ENCODE data around the gene RHBDD3.

RHBDD3 gene

DNA sequence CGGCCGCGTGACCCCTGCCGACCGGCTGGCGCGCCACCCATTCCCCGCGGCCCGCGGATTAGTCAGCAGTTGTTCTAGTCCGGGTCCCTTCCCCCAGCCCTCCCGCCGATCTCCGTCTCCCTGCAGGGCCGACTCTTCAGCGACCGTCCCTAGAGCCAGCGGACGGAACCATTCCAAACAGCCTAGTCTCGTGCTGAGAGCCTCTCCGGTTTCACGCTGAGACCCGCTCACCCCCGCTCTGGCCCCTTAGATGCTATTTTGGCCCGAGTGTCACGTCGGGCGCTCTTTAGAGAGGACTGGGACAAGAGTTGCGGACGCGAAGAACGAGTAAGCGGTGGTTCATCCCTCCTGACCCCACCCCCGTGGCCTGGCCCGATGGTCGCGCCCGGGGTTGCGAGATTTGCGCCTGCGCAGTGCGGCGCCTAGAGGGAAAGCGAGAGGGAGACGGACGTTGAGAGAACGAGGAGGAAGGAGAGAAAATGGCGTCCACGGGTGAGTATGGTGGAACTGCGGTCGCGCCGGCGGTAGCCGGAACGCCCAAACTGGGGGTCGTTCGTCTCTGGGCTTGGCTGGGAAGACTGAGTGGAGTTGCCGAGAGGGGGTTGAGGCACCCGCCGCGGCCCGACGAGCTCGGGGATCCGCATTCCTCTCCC, at the start of gene RHBDD3, which contains the start of gene EWSR1:
Gene RHBDD3, minus strand, starts transcription at position 124 of the 653 bp plus-strand sequence. CDS start 2,355 bp downstream, outside the sequence.
Gene EWSR1, plus strand, starts transcription at position 411 of the 653 bp plus-strand sequence. Its CDS starts 69 bp downstream, at position 480.
- peak; percentile 95 for DNase-seq

DNA sequence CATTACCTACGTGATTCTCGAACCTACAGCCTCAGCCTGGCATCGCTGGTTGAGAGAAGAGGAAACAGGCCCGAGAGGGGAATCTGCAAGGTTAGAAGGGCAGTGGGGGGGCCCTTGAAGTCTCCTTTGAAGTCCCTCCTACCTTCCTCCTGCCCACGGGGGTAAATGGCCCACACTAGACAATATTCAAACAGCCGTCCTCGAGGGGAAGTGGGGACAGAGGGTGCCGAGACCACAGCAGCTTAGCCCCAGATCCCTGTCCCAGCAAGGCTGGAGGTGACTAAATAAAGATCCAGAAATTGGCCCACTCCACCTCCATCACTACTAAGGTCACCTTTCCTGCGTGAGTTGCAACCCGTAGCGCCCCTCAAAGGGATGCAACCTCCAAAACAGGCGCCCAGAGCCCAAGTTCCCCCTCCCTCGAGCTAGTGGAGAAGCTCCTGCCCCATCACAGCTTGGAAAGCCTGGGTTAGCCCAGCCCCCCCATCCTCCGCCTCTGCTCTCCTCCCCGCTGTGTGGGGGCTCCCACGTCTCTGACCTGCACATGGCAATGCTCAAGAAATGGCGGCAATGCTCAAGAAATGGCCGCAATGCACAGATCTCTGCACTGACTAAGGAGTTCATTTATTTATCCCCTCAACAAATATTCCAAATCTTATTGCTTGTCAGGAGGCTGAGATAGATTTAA, 48.5 kb upstream of the RHBDD3 start:
- DNase-seq, result no peak

DNA sequence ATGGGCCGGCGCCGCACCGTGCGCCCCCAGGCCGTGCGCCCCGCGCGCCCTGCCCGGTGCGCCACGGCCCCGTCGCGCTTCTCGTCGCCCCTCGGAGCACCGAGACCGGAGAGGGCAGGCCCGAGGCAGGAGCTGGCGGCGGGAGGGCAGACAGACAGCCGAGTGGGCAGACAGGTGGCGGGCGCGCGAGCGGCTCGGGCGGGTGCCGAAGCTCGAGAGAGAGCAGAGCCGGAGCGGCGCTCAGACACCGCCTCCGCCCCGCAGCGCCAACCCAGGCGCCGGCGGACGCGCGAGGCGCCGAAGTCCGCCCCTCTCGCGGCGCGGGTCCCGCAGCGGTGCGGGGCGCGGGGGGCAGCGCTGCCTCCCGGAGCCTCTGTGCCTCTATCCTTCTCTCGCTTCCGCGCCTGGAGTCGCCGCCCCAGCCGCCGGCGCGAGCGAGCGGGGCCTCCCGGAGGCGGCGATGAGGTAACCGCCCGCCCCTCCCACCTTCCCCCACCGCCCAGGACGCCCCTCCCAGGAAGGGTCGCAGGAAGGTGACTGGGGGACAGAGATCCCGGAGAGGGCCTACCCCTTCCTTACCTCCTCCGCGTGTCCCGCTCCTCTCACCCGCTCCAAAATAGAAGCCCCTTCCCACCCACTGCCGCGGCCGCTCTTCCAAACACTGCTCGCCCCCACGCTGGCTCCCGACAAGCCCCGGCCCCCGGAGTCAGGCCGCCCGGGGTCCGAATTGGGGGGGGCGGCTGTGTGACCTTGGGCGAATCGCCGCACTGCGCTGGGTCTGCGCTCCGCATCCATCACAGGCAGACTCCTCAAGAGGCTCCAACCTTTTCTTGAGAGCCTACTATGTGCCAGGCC, 47.7 kb upstream of the RHBDD3 start, which contains the start of gene RASL10A:
Gene RASL10A, minus strand, starts transcription at position 412 of the 855 bp plus-strand sequence. CDS start 451 bp downstream, outside the sequence.
- DNase-seq, result no peak

DNA sequence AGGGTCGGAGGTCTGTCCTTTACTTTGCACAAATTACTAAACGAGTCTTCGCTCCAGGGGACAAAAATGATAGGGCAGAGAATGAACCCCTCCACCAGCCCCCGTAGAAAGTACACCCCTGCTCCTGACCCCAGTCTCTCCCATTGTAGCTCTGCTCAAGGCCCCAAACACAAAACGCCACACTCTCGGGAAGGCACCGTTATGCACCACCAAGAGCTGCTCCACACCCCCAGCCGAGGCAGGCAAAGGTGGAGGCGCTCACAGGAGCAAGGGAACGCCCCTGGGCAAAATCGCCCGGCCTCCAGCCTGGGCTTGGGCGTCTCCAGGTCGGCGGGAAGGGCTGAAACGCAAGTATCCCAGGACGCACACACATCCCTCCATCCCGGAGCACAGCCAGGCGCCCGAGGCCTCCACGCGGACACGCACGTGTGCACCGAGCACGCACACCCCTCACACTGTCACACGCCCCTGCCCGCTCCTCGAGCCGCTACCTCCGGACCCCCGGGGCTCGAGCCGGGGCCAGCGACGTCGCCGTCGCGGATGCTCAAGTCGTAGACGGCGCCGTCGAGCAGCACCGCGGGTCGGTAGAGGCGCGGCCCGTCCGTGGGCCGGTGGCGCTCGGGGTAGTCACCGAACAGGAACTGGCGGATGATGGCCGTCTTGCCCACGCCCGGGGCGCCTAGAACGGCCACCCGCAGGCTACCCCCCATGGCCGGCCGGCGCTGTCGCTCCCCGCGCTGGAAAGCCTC, 46.9 kb upstream of the RHBDD3 start:
- DNase-seq, result no peak

DNA sequence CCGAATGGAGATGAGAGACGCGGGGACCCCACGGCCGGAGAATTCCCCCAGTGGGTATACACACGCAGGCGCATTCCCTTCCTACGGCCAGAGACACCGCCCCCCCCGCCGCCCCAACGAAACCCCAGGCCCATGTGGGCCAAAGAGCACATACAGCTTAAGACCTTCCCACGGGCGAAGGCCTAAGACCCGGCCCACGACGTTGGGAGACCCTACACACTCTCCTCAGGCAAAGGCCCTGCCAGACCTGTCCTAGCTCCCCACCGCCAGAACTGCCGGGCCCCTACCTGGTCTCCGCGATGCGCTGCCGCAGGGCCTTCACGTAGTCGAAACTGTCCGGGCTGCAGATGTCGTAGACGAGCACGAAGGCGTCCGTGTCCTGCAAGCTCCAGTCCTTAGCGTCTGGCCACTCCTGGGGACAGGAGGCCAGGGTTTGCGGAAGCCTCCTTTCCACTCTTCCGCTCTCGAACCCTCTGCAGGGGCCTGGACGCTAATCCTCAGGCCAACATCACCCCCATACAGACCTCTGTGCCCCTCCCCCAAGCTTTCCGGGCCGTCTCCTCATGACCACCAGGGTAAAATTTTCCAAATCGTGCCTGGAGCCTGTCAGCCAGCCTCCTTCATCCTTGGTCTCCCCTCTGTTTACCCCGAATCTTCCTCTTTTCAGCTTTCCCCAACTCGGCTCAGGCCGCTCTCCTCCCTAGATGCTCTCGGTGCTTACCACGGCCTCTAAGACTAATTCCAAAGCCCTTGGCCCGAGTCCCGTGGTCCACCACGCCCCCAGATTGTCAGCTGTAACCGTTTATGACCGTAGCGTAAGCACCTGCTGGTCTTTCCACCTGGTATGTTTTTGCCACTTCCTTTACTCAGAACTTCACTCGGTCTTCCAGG, 46.0 kb upstream of the RHBDD3 start:
- peak; percentile 12 for DNase-seq

DNA sequence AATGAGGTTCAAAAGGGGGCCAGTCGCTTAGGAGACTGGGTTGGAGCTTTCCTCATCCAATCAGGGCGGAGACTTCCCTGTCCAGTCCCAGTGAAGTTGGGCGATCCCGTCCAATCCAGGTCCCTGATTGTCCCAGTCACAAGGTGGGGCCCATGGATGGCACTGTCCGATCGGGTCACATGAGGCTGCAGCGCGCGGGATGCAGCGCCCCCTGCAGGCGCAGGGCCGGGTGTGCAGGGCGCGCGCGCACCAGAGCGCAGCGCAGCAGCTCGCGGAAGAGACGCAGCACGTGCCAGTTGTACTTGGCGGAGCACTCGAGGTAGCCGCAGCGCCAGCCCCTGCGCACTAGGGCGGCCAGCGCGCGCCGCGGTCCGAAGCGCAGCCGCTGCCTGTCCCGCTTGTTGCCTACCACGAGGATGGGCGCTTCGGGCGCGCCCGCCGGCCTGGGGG, 45.4 kb upstream of the RHBDD3 start:
- peak; percentile 39 for DNase-seq

DNA sequence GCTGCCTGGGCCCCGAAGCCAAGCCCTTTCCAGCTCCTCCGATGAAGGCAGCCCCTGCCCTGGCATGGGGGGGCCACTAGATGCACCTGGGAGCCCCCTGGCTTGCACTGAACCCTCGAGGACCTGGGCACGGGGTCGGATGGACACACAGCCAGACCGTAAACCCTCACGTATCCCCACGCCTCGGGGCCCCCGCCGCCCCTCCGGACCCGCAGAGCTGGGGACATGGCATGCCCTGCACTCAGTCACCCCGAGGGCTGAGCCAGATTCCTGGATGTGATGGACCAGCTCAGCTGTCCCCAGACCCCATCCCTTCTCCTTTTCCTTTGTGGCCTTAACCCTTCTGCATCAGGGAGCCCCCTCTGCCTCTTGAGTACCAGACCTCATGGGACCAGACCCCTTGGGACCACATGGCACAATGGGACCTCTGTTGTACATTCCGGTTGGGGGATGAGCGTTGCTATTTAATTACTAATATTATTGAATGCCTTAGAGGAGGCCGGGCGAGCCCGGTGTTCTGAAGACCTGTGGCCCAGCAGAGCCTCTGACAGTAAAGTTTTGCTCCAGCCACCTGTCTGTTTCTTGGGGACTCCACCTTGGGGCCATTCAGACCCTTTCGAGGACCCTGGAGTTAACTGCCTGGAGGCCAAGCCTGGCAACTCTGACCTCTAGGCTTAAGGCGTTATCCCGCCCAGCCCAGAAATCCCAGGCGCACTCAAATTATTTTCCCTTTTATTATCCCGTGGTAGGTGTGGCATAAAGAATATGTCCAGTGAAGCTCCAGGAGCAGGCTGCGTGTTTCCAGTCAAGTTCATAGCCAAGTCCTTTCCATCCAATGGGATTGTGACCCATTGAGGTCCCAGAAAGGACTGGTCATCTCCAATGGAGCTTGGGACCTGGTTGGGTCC, 44.7 kb upstream of the RHBDD3 start:
- no peak for DNase-seq

DNA sequence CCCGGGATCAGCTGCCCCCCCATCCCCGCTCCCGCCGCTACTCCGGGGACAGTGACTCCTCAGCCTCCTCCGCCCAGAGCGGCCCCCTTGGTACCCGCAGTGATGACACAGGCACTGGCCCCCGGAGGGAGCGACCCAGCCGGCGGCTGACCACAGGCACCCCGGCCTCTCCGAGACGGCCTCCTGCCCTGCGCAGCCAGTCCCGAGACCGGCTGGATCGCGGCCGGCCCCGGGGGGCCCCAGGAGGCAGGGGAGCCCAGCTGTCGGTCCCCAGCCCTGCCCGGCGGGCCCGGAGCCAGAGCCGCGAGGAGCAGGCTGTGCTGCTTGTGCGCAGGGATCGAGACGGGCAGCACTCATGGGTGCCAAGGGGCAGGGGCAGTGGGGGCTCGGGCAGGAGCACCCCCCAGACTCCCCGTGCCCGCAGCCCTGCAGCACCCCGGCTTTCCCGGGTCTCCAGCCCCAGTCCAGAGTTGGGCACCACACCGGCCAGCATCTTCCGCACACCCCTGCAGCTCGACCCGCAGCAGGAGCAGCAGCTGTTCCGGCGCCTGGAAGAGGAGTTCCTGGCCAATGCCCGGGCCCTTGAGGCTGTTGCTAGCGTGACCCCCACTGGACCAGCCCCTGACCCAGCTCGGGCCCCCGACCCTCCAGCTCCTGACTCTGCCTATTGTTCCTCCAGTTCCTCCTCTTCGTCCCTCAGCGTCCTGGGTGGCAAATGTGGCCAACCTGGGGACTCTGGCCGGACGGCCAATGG, 43.9 kb upstream of the RHBDD3 start:
- DNase-seq, result no peak

DNA sequence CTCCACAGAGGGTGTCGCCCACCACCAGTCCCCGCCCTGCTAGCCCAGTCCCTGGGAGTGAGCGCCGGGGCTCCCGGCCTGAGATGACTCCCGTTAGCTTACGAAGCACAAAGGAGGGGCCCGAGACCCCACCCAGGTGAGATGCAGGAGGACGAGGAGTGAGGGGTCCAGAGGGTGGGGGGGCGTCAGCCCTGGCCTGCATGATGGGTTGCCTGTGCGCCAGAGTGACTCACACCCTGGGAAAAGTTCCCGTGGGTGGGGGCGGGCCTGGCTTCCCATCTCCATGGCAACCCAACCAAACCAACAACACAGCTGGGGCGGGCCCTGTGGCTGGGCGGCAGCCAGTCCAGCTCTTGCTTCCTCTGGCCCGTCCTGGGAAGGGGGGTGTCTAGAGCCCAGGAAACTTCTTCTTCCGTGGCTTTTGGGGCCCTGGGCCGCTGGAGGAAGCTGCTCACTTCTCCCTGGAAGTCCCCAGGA, 43.1 kb upstream of the RHBDD3 start:
- peak; percentile 89 for DNase-seq

DNA sequence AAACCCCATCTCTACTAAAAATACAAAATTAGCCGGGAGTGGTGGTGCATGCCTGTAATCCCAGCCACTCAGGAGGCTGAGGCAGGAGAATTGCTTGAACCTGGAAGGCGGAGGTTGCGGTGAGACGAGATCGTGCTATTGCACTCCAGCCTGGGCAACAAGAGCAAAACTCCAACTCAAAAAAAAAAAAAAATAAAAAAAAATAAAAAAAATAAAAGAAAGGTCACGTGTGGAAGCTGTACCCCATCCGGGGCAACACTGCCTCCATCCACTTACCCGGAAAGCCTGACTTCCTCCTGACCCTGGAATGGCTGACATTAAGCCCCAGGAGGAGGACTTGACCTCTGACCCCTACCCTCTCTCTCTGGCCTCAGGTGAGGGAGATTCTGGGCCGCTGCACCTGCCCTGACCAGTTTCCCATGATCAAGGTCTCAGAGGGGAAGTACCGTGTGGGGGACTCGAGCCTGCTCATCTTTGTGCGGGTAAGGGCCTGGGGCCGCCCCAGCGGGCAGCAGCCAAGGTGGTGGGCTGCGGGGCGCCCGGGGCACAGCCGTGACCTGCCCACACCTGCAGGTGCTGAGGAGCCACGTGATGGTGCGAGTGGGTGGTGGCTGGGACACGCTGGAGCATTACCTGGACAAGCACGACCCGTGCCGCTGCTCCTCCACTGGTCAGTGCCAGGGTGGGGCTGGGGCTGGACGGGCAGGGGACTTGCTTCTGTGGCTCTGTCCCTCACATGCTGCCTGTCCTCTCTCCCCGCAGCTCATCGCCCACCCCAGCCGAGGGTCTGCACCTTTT, 42.5 kb upstream of the RHBDD3 start:
- DNase-seq, result no peak

DNA sequence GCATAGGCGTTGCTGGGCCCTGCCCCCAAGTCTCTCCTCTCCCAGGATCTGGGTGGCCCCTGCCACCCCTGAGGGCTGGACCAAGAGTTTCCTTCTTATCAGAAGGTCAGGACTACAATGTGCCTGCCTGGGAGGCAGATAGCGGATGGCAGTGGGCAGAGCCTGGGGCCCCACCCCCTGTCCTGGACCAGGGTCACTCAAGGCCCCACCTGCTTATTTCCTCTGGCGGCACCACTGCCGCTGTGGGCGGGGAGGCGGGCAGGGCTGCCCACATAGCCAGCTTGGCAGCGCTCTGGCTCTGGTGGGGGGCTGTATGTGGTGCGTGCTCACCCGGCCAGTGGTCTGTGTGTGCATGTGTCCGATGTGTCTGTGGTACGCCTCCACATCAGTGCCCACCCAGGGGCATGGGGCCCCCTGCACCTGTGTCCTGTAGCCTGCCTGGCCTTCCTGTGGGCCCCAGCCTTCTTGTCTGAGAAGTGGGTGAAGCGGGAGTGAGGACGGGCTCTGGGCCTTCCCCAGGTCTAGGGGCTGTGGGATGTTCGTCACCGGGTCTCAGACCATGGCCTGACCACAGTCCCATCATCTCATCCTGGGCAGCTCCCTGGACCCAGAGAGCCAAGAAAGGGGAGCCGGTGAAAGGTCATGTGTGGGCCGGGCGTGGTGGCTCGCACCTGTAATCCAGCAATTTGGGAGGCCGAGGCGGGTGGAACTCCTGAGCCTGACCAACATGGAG, 41.7 kb upstream of the RHBDD3 start:
- DNase-seq, result no peak

DNA sequence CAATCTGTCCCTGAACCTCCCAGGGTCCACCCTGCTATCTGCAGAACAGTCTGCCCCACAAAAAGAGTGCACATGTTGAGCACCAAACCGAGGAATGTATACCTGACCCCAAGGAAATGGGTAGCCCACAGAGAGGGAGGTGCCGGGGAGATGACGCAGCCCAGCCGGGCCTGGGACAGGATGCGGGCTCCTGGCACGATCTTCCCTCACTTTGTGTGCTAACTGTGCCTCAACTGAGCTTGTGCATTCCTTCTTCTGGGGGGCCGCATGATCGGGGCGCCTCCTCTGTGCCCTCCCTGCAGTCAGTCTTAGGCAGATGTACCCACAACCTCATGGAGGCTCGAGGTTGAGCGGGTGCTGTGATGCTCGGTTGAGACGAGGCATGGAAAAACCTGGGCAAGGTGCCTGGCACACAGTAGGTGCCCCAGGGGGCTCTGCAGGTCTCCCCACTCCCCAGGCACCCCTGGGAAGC, 41.0 kb upstream of the RHBDD3 start:
- no peak for DNase-seq

DNA sequence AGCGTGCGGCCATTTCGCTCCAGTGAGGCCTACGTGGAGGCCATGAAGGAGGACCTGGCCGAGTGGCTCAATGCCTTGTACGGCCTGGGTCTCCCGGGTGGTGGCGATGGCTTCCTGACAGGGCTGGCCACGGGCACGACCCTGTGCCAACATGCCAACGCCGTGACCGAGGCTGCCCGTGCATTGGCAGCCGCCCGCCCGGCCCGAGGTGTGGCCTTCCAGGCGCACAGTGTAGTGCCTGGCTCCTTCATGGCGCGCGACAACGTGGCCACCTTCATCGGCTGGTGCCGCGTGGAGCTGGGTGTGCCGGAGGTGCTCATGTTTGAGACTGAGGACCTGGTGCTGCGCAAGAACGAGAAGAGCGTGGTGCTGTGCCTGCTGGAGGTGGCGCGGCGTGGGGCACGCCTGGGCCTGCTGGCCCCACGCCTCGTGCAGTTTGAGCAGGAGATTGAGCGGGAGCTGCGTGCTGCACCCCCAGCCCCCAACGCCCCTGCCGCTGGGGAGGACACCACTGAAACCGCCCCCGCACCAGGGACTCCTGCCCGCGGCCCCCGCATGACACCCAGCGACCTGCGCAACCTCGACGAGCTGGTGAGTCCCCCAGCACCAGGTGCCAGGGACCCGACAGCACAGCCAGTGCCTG, 40.5 kb upstream of the RHBDD3 start:
- DNase-seq, result no peak

DNA sequence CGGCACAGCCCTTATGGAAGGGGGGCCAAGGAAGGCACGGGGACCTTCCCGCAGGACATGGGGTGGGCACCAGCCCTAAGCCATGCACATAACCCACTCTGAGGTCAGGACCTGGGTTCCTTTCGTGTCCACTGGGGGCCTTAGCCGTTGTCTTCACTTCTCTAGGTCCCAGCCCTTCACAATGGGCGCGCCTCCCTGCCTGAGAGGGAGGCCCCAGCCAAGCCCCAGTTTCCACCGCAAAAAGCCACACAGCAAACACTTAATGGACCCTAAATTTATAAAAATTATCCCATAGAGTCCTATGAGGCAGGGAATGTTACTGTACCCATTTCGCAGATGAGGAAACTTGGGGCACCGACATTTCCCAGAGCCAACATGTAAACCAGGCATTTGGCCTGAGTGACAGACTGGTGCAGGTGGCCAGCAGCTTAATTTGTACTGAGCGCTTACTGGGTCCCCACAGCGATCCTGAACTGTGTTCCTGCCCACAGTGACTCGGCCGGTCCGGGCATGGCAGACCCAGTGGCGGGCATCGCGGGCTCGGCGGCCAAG, 39.9 kb upstream of the RHBDD3 start:
- DNase-seq, result no peak

DNA sequence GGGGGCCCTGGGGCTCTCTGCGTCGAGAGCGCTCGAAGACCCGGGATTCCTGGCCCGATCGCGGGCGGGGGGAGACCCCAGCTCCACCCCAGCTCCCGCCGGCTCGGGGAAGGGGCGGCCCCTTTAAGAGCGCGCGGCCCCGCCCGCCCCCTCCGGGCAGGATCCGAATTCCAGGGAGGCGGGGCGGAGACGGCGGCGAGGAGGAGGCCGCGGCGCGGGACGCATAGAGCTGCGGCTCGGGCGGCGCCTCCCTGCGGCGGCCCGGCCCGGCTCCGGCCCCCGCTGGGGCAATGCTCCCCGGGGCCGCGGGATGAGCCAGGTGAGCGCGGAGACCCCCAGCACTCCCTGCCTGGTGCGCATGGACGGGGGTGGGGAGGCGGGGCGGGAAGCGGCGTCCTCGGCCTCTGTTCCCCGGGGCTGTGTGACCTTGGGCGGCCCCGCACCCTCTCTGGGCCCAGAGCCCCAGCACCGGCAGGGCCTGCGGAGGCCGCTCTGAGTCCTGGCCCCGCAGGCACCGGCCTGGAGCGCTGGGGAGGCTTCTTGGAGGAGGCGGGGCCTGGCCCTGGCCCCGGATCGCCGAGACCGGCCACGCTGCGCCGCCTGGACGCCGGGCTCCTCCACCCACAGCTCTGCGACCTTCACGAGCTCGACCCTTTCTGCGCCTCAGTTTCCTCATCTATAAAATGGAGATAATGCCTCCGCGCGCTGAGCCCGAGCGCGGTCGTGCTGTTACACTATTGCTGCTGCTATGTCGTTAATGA, 39.2 kb upstream of the RHBDD3 start:
- no peak for DNase-seq

Data from CD4-positive, alpha-beta T cell treated with Interleukin-15 for 1 hour (primary cell).